WTC11 (cell line): ENCODE results near the gene PTPMT1.

Experiments used
- CREB1 ChIP-seq: sonication (generic); formaldehyde crosslinking; IDR thresholded peaks from 2 replicates; pipeline ENCODE4 v1.8.0; 2023; ENCODE audit warnings: mild to moderate bottlenecking, missing genetic modification reagents
- ETV6 ChIP-seq: sonication (generic); formaldehyde crosslinking; IDR thresholded peaks from 2 replicates; pipeline ENCODE4 v1.8.1; 2022; ENCODE audit warnings: mild to moderate bottlenecking, missing genetic modification reagents
- GABPB1 ChIP-seq: sonication (generic); formaldehyde crosslinking; IDR thresholded peaks from 2 replicates; pipeline ENCODE4 v1.8.1; 2023; ENCODE audit warnings: mild to moderate bottlenecking, missing genetic modification reagents
- IRF2 ChIP-seq: sonication (generic); formaldehyde crosslinking; IDR thresholded peaks from 2 replicates; pipeline ENCODE4 v1.8.0; 2022; ENCODE audit warnings: low read depth, missing genetic modification reagents, borderline replicate concordance
- NFYB ChIP-seq: sonication (generic); formaldehyde crosslinking; conservative IDR thresholded peaks from 2 replicates; pipeline ENCODE4 v1.8.0; 2022; ENCODE audit warnings: low read depth, missing genetic modification reagents
- SP1 ChIP-seq: sonication (generic); formaldehyde crosslinking; conservative IDR thresholded peaks from 2 replicates; pipeline ENCODE4 v1.8.1; 2022; ENCODE audit warnings: missing genetic modification reagents
- TEAD4 ChIP-seq: sonication (generic); formaldehyde crosslinking; IDR thresholded peaks from 2 replicates; pipeline ENCODE4 v1.8.0; 2022; ENCODE audit warnings: mild to moderate bottlenecking, missing genetic modification reagents
- TF ChIP-seq, protein P1 (sequence below): fragments of 200-600 bp; IDR thresholded peaks from 2 replicates; pipeline ENCODE4 v1.8.0; 2022; ENCODE audit warnings: antibody characterized with exemption
- TF ChIP-seq, protein P2 (sequence below): sonication (generic); formaldehyde crosslinking; IDR thresholded peaks from 2 replicates; pipeline ENCODE4 v1.8.0; 2022; ENCODE audit warnings: mild to moderate bottlenecking, missing genetic modification reagents
- TF ChIP-seq, protein P3 (sequence below): sonication (generic); formaldehyde crosslinking; IDR thresholded peaks from 2 replicates; pipeline ENCODE4 v1.8.0; 2022; ENCODE audit warnings: mild to moderate bottlenecking, missing genetic modification reagents
- TF ChIP-seq, protein P4 (sequence below): sonication (generic); formaldehyde crosslinking; IDR thresholded peaks from 2 replicates; pipeline ENCODE4 v1.8.0; 2023; ENCODE audit warnings: missing genetic modification reagents
- TF ChIP-seq, protein P5 (sequence below): sonication (generic); formaldehyde crosslinking; IDR thresholded peaks from 2 replicates; pipeline ENCODE4 v1.8.1; 2023; ENCODE audit warnings: mild to moderate bottlenecking, missing genetic modification reagents, moderate library complexity

DNA sequence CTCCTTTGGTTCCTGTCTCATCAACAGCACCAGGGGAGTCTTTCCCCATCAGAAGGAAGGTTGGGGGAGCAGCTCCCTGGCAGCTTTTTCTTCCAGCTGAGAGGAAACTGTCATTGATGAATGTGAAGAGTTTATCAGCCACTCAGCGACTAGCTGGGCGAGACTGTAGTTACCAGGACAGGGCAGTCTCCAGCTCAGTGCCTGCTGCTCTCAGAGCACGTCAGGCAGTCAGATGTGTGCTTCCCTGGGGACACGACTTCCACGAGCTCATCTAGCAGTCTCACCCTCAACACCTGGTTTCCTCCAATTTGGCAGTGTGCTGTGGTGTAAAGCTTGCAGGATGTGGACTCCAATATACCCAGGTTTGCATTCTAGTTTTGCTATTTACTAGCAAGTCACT lies 41.3 kb downstream of the PTPMT1 start:
- TF ChIP-seq, protein P1, sequence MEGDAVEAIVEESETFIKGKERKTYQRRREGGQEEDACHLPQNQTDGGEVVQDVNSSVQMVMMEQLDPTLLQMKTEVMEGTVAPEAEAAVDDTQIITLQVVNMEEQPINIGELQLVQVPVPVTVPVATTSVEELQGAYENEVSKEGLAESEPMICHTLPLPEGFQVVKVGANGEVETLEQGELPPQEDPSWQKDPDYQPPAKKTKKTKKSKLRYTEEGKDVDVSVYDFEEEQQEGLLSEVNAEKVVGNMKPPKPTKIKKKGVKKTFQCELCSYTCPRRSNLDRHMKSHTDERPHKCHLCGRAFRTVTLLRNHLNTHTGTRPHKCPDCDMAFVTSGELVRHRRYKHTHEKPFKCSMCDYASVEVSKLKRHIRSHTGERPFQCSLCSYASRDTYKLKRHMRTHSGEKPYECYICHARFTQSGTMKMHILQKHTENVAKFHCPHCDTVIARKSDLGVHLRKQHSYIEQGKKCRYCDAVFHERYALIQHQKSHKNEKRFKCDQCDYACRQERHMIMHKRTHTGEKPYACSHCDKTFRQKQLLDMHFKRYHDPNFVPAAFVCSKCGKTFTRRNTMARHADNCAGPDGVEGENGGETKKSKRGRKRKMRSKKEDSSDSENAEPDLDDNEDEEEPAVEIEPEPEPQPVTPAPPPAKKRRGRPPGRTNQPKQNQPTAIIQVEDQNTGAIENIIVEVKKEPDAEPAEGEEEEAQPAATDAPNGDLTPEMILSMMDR, result no peak
- TF ChIP-seq, protein P2, sequence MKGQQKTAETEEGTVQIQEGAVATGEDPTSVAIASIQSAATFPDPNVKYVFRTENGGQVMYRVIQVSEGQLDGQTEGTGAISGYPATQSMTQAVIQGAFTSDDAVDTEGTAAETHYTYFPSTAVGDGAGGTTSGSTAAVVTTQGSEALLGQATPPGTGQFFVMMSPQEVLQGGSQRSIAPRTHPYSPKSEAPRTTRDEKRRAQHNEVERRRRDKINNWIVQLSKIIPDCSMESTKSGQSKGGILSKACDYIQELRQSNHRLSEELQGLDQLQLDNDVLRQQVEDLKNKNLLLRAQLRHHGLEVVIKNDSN (CRISPR knock-in tag), result no peak
- TF ChIP-seq CREB1, result no peak
- TF ChIP-seq NFYB, result no peak
- no peak for TF ChIP-seq SP1 (CRISPR knock-in tag)
- TF ChIP-seq, protein P3, sequence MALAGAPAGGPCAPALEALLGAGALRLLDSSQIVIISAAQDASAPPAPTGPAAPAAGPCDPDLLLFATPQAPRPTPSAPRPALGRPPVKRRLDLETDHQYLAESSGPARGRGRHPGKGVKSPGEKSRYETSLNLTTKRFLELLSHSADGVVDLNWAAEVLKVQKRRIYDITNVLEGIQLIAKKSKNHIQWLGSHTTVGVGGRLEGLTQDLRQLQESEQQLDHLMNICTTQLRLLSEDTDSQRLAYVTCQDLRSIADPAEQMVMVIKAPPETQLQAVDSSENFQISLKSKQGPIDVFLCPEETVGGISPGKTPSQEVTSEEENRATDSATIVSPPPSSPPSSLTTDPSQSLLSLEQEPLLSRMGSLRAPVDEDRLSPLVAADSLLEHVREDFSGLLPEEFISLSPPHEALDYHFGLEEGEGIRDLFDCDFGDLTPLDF (CRISPR knock-in tag), result no peak
- TF ChIP-seq GABPB1, result no peak
- TF ChIP-seq, protein P4, sequence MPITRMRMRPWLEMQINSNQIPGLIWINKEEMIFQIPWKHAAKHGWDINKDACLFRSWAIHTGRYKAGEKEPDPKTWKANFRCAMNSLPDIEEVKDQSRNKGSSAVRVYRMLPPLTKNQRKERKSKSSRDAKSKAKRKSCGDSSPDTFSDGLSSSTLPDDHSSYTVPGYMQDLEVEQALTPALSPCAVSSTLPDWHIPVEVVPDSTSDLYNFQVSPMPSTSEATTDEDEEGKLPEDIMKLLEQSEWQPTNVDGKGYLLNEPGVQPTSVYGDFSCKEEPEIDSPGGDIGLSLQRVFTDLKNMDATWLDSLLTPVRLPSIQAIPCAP (CRISPR knock-in tag), result no peak
- no peak for TF ChIP-seq IRF2 (CRISPR knock-in tag)
- no peak for TF ChIP-seq ETV6 (CRISPR knock-in tag)
- TF ChIP-seq TEAD4 (CRISPR knock-in tag), result no peak
- TF ChIP-seq, protein P5, sequence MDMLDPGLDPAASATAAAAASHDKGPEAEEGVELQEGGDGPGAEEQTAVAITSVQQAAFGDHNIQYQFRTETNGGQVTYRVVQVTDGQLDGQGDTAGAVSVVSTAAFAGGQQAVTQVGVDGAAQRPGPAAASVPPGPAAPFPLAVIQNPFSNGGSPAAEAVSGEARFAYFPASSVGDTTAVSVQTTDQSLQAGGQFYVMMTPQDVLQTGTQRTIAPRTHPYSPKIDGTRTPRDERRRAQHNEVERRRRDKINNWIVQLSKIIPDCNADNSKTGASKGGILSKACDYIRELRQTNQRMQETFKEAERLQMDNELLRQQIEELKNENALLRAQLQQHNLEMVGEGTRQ (CRISPR knock-in tag), result no peak
